Erythroblast (primary cell): ENCODE data around the gene PRKAR1B.

Experiments used
- GATA1 ChIP-seq: IDR thresholded peaks from 2 replicates; pipeline ENCODE4 v1.6.1; 2011; ENCODE audit warnings: low read depth, mild to moderate bottlenecking, control low read depth, low read length, moderate library complexity
- POLR2A ChIP-seq: IDR thresholded peaks from 2 replicates; pipeline ENCODE4 v1.6.1; 2011; ENCODE audit warnings: mild to moderate bottlenecking, low read length

DNA sequence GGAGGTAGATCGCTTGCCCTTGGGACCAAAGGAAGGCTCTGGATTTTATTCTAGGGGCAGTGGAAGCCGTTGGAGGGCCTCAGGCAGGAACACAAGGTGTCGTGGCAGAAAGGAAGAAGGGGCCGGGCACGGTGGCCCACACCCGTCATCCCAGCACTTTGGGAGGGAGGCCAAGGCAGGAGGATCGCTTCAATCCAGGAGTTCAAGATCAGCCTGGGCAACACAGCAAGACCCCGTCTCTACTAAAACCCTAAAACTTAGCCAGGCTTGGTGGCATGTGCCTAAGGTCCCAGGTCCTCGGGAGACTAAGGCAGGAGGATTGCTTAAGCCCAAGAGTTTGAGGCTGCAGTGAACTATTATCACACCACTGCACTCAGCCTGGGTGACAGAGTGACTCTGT, 202.3 kb downstream of the PRKAR1B start:
- no peak for TF ChIP-seq POLR2A
- no peak for TF ChIP-seq GATA1
